ENCODE results near the gene SLC3A2.
"Not testable (repeated sequence)": the region's sequence is repeated elsewhere in the genome, so short reads cannot be mapped to it uniquely, and the experiment has no call there.

Gene SLC3A2

GRCh38 chr11:62930666-62931065, 50.0 kb downstream of the SLC3A2 start:
- DNase-seq (ENCODE audit: low read depth in 2 of 2) = no peak

- no peak for DNase-seq (ENCODE audit: low read depth in 2 of 2)
These were observed 51.0 kb downstream of the SLC3A2 start for GRCh38 chr11:62931499-62932278.

GRCh38 chr11:62933285-62933684, 52.6 kb downstream of the SLC3A2 start:
- DNase-seq (ENCODE audit: low read depth in 2 of 2) = no peak

GRCh38 chr11:62933750-62934495, 53.2 kb downstream of the SLC3A2 start:
- no peak for DNase-seq (ENCODE audit: low read depth in 2 of 2)

- DNase-seq (ENCODE audit: low read depth in 2 of 2) = no peak
These were observed 53.7 kb downstream of the SLC3A2 start for GRCh38 chr11:62934496-62934785.

- not testable (repeated sequence) for DNase-seq (ENCODE audit: low read depth in 2 of 2)
These were observed 56.8 kb downstream of the SLC3A2 start for GRCh38 chr11:62937528-62937927.

All from stimulated activated CD4-positive, alpha-beta T cell treated with anti-CD3 and anti-CD28 coated beads, Interleukin-1b, Interleukin-23, amount 100 ng/mL, for 4 hours (primary cell).